Activated CD4-positive, alpha-beta T cell treated with anti-CD3 and anti-CD28 coated beads, Interleukin-10, Interleukin-2, amounts not matched to agents 100 ng/mL and 50 ng/mL, durations not matched to agents 16 hours and 8 hours (primary cell): ENCODE results near the gene PROS1.

Experiments
- DNase-seq: peaks from one replicate; pipeline ENCODE4 v3.0.0-alpha.2; 2020

Gene PROS1

GRCh38 chr3:93973131-93974126, at the start of gene PROS1:
PROS1 (minus strand) TSS chr3:93973896; CDS start chr3:93973749, 147 bp downstream.
- peak; percentile 59 for DNase-seq

- no peak for DNase-seq
Observed at GRCh38 chr3:94020293-94020692, 46.6 kb upstream of the PROS1 start.

GRCh38 chr3:94019659-94020058, 46.0 kb upstream of the PROS1 start:
- DNase-seq: no peak

- DNase-seq: no peak
Observed at GRCh38 chr3:94015025-94015424, 41.3 kb upstream of the PROS1 start.

- DNase-seq: peak; percentile 53
Observed at GRCh38 chr3:94012185-94012584, 38.5 kb upstream of the PROS1 start.

- peak; percentile 86 for DNase-seq
Observed at GRCh38 chr3:94011233-94011711, 37.6 kb upstream of the PROS1 start.

GRCh38 chr3:94009608-94010007, 35.9 kb upstream of the PROS1 start:
- peak; percentile 21 for DNase-seq

- no peak for DNase-seq
Observed at GRCh38 chr3:94008253-94008652, 34.6 kb upstream of the PROS1 start.

GRCh38 chr3:94004301-94004910, 30.7 kb upstream of the PROS1 start:
- DNase-seq: peak; percentile 66

- DNase-seq: no peak
Observed at GRCh38 chr3:94001827-94002495, 28.3 kb upstream of the PROS1 start.

- no peak for DNase-seq
Observed at GRCh38 chr3:94001191-94001590, 27.5 kb upstream of the PROS1 start.

- DNase-seq: no peak
Observed at GRCh38 chr3:93994056-93994455, 20.4 kb upstream of the PROS1 start.

- no peak for DNase-seq
Observed at GRCh38 chr3:93992207-93992606, 18.5 kb upstream of the PROS1 start.

GRCh38 chr3:93991631-93992030, 17.9 kb upstream of the PROS1 start:
- DNase-seq: no peak

GRCh38 chr3:93989241-93989640, 15.5 kb upstream of the PROS1 start:
- no peak for DNase-seq

GRCh38 chr3:93988764-93989163, 15.1 kb upstream of the PROS1 start:
- no peak for DNase-seq

- no peak for DNase-seq
Observed at GRCh38 chr3:93988283-93988682, 14.6 kb upstream of the PROS1 start.

GRCh38 chr3:93984618-93985017, 10.9 kb upstream of the PROS1 start:
- no peak for DNase-seq

- no peak for DNase-seq
Observed at GRCh38 chr3:93983408-93983807, 9.7 kb upstream of the PROS1 start.

GRCh38 chr3:93981649-93982048, 8.0 kb upstream of the PROS1 start:
- DNase-seq: no peak

- DNase-seq: peak; percentile 97
Observed at GRCh38 chr3:93979850-93980676, 6.4 kb upstream of the PROS1 start, which contains the start of gene ARL13B. ARL13B (plus strand) TSS chr3:93980155; CDS start chr3:93980424, 269 bp downstream.

GRCh38 chr3:93969997-93970396, 3.7 kb downstream of the PROS1 start:
- no peak for DNase-seq
